GM23338 (cell line): ENCODE data around the gene RAMACL.

ENCODE experiments used
- CREB1 ChIP-seq: fragments of 250-450 bp; sonication (Bioruptor Pico); IDR thresholded peaks from 2 replicates; pipeline ENCODE4 v1.5.0; 2020; ENCODE audit warnings: low read depth, mild to moderate bottlenecking, moderate library complexity
- EZH2 ChIP-seq: fragments of 200-600 bp; sonication (generic); IDR thresholded peaks from one replicate; pipeline ENCODE4 v1.8.0; 2017; ENCODE audit warnings: antibody characterized with exemption, mild to moderate bottlenecking, low read depth; ENCODE audit not compliant: unreplicated experiment
- EZH2phosphoT487 ChIP-seq: fragments of 200-600 bp; sonication (generic); IDR thresholded peaks from one replicate; pipeline ENCODE4 v1.8.1; 2018; ENCODE audit warnings: antibody characterized with exemption; ENCODE audit not compliant: unreplicated experiment
- POLR2AphosphoS5 ChIP-seq: IDR thresholded peaks from 2 replicates; pipeline ENCODE4 v1.6.1; 2016; ENCODE audit warnings: antibody characterized with exemption, low read depth
- ZNF331 ChIP-seq: fragments of 250-450 bp; sonication (Bioruptor Pico); IDR thresholded peaks from 2 replicates; pipeline ENCODE4 v1.5.0; 2020; ENCODE audit warnings: low read depth, mild to moderate bottlenecking, moderate library complexity
- TF ChIP-seq, protein P1 (sequence below), 2 experiments: fragments of 200-600 bp in 1 of 2; sonication (generic) in 1 of 2; conservative IDR thresholded peaks; 2 replicates each; pipeline versions ENCODE4 v1.5.1 to v1.6.1; 2016 to 2017; ENCODE audit warnings: antibody characterized with exemption in 2 of 2, low read depth in 2 of 2, mild to moderate bottlenecking in 2 of 2, moderate library complexity in 1 of 2
- TF ChIP-seq, protein P2 (sequence below): IDR thresholded peaks from one replicate; pipeline ENCODE4 v1.6.1; 2018; ENCODE audit warnings: antibody characterized with exemption; ENCODE audit not compliant: unreplicated experiment

DNA sequence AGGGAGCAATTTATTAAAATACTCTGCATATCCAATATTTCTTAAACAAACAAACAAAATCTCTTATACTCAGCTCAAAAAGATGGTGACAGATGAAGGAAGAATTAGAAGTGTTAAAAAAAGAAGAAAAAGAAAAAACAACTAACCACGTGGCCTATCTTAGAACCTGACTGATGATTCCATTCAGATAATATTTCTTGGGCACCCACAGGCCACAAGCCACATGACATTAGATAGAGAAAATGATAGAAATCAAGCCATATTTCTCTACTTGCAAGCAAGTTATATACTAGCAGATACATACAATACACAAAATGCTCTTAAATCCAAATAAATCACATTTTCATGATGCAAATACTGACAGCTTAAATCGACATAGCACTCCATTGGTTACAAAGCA, 14.5 kb upstream of the RAMACL start:
- TF ChIP-seq, protein P1, sequence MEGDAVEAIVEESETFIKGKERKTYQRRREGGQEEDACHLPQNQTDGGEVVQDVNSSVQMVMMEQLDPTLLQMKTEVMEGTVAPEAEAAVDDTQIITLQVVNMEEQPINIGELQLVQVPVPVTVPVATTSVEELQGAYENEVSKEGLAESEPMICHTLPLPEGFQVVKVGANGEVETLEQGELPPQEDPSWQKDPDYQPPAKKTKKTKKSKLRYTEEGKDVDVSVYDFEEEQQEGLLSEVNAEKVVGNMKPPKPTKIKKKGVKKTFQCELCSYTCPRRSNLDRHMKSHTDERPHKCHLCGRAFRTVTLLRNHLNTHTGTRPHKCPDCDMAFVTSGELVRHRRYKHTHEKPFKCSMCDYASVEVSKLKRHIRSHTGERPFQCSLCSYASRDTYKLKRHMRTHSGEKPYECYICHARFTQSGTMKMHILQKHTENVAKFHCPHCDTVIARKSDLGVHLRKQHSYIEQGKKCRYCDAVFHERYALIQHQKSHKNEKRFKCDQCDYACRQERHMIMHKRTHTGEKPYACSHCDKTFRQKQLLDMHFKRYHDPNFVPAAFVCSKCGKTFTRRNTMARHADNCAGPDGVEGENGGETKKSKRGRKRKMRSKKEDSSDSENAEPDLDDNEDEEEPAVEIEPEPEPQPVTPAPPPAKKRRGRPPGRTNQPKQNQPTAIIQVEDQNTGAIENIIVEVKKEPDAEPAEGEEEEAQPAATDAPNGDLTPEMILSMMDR (conservative IDR thresholded peaks at IDR 0.05; ENCODE audit: low read depth in 2 of 2): no peak
- TF ChIP-seq CREB1 (CRISPR knock-in tag) (no peak), EZH2 (no peak), EZH2phosphoT487 (no peak), POLR2AphosphoS5 (no peak), ZNF331 (no peak)
- TF ChIP-seq, protein P2, sequence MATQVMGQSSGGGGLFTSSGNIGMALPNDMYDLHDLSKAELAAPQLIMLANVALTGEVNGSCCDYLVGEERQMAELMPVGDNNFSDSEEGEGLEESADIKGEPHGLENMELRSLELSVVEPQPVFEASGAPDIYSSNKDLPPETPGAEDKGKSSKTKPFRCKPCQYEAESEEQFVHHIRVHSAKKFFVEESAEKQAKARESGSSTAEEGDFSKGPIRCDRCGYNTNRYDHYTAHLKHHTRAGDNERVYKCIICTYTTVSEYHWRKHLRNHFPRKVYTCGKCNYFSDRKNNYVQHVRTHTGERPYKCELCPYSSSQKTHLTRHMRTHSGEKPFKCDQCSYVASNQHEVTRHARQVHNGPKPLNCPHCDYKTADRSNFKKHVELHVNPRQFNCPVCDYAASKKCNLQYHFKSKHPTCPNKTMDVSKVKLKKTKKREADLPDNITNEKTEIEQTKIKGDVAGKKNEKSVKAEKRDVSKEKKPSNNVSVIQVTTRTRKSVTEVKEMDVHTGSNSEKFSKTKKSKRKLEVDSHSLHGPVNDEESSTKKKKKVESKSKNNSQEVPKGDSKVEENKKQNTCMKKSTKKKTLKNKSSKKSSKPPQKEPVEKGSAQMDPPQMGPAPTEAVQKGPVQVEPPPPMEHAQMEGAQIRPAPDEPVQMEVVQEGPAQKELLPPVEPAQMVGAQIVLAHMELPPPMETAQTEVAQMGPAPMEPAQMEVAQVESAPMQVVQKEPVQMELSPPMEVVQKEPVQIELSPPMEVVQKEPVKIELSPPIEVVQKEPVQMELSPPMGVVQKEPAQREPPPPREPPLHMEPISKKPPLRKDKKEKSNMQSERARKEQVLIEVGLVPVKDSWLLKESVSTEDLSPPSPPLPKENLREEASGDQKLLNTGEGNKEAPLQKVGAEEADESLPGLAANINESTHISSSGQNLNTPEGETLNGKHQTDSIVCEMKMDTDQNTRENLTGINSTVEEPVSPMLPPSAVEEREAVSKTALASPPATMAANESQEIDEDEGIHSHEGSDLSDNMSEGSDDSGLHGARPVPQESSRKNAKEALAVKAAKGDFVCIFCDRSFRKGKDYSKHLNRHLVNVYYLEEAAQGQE: no peak
